Fibroblast of lung (primary cell): Measurements from ENCODE around the gene POR. TPM values are rescaled to one million over a fixed set of nuclear protein-coding genes. Genes with fewer than 3 reads are reported as not detected.
"Not testable (repeated sequence)": the region's sequence is repeated elsewhere in the genome, so short reads cannot be mapped to it uniquely, and the experiment has no call there.

Experiments
- DNase-seq, 2 donors: peaks; one replicate each; pipeline versions ENCODE4 v3.0.0 to v3.0.0-alpha.2; 2010; ENCODE audit warnings: low read depth in 2 of 2
- H2AFZ ChIP-seq: 2 replicates; pipeline ENCODE4 v1.5.1; 2012; ENCODE audit warnings: low read length, control low read depth, inconsistent platforms
- H3K27ac ChIP-seq: 2 replicates; pipeline ENCODE4 v1.5.1; 2011; ENCODE audit warnings: low read length, control low read depth; ENCODE audit not compliant: insufficient read depth
- H3K27me3 ChIP-seq: 2 replicates; pipeline ENCODE4 v1.5.1; 2011; ENCODE audit warnings: mild to moderate bottlenecking, low read length; ENCODE audit not compliant: control insufficient read depth, insufficient read depth
- H3K36me3 ChIP-seq: 2 replicates; pipeline ENCODE4 v1.5.1; 2011; ENCODE audit warnings: low read length; ENCODE audit not compliant: control insufficient read depth, insufficient read depth
- H3K4me1 ChIP-seq: 2 replicates; pipeline ENCODE4 v1.5.1; 2011; ENCODE audit warnings: low read length; ENCODE audit not compliant: control insufficient read depth, insufficient read depth; ENCODE audit errors: extremely low read depth
- H3K4me2 ChIP-seq: 2 replicates; pipeline ENCODE4 v1.5.1; 2011; ENCODE audit warnings: low read length, control low read depth; ENCODE audit not compliant: insufficient read depth; ENCODE audit errors: extremely low read depth
- H3K4me3 ChIP-seq, 4 experiments: fragments of 200-600 bp in 1 of 4; sonication (generic) in 1 of 4; replicated peaks in 1 of 4; 2 replicates each; pipeline ENCODE4 v1.5.1; 2011 to 2016; ENCODE audit warnings: low read length in 4 of 4, low read depth in 3 of 4, mild to moderate bottlenecking in 3 of 4, control low read depth in 2 of 4, inconsistent platforms in 1 of 4, mixed read lengths in 1 of 4; ENCODE audit not compliant: insufficient read depth in 1 of 4; ENCODE audit errors: control extremely low read depth in 1 of 4
- H3K79me2 ChIP-seq: 2 replicates; pipeline ENCODE4 v1.5.1; 2012; ENCODE audit warnings: mild to moderate bottlenecking, low read length, inconsistent platforms; ENCODE audit not compliant: control insufficient read depth, insufficient read depth
- H3K9ac ChIP-seq: 2 replicates; pipeline ENCODE4 v1.5.1; 2011; ENCODE audit warnings: mild to moderate bottlenecking, low read length, control low read depth; ENCODE audit not compliant: insufficient read depth
- H3K9me3 ChIP-seq: 2 replicates; pipeline ENCODE4 v1.5.1; 2012; ENCODE audit warnings: low read depth, low read length; ENCODE audit not compliant: control insufficient read depth, insufficient read depth
- H4K20me1 ChIP-seq: 2 replicates; pipeline ENCODE4 v1.5.1; 2011; ENCODE audit warnings: low read length; ENCODE audit not compliant: control insufficient read depth, insufficient read depth; ENCODE audit errors: extremely low read depth
- CTCF ChIP-seq, 2 donors: IDR thresholded peaks in 1 of 2; conservative IDR thresholded peaks in 1 of 2; 1 replicate in 1 of 2; 2 replicates in 1 of 2; pipeline ENCODE4 v1.5.1; 2011 to 2012; ENCODE audit warnings: low read length in 2 of 2, control low read depth in 1 of 2, inconsistent platforms in 1 of 2, low read depth in 1 of 2, mild to moderate bottlenecking in 1 of 2
- EZH2 ChIP-seq: IDR thresholded peaks from 2 replicates; pipeline ENCODE4 v1.5.1; 2012; ENCODE audit warnings: low read length, control low read depth, mild to moderate bottlenecking; ENCODE audit errors: missing control alignments
- polyA plus RNA-seq, 2 donors: library from polyadenylated mRNA; depleted of rRNA in 1 of 2; stranded (reverse) in 1 of 2; unstranded in 1 of 2; fragments of >200 nt; gene quantifications; 2 replicates each; pipeline ENCODE4 v1.2.1, GENCODE V29; 2011 to 2012; ENCODE audit warnings: missing spikeins in 1 of 2
- total RNA-seq: library from RNA; depleted of rRNA; stranded (reverse); fragments of >200 nt; gene quantifications from 2 replicates; pipeline ENCODE4 v1.2.1, GENCODE V29; 2014

The POR gene
- total and polyA plus RNA-seq, 2 donors (not counting 1 experiment from before 2014, with no cell fraction given), result 36.2 to 207 TPM

DNA sequence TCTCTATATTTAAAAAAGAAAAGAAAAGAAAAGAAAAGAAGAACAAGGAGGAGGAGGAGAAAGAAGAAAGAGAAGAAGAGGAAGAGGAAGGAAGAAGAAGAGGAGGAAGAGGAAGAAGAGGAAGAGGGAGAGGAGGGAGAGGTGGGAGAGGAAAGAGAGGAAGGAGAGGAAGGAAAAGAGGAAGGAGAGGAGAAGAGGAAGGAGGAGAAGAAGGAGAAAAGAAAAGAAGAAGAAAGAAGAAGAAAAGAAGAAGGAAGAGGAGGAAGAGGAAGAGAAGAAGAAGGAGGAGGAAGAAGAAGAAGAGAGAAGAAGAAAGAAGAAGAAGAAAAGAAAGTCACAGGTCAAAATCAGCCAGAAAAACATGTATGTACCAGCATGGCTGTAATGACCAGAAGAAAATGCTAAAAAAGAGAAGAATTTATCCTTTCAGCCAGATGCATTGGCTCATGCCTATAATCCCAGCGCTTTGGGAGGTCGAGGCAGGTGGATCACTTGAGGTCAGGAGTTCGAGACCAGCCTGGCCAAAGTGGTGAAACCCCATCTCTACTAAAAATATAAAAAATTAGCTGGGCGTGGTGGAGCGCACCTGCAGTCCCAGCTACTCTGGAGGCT lies 5.3 kb upstream of the POR start:
- H3K9ac ChIP-seq, result no peak overlapping the region
- H3K27me3 ChIP-seq, result no peaks in the 10 kb centered on the region
- H3K79me2 ChIP-seq, result no peaks in the 10 kb centered on the region
- no peaks in the 10 kb centered on the region for H4K20me1 ChIP-seq
- H3K4me1 ChIP-seq, result no peaks in the 10 kb centered on the region
- H3K4me2 ChIP-seq, result no peak overlapping the region
- no peak for DNase-seq
- H3K9me3 ChIP-seq, result no peaks in the 10 kb centered on the region
- no peak overlapping the region for H3K4me3 ChIP-seq
- H3K36me3 ChIP-seq, result no peaks in the 10 kb centered on the region
- TF ChIP-seq EZH2 (no peak), CTCF (conservative IDR thresholded peaks at IDR 0.05 in 1 of 2, IDR thresholded peaks at IDR 0.05 in 1 of 2; ENCODE audit: low read depth in 1 of 2, low read length in 2 of 2) (no peak)
- no peak overlapping the region for H3K27ac ChIP-seq
- no peak overlapping the region for H2AFZ ChIP-seq

- H3K4me2 ChIP-seq, result not testable (repeated sequence)
Measured at GRCh38 chr7:75911186-75911585, 3.8 kb upstream of the POR start.

GRCh38 chr7:75913437-75913836 lies 1.5 kb upstream of the POR start:
- H2AFZ ChIP-seq, result no peak overlapping the region
- no peaks in the 10 kb centered on the region for H3K36me3 ChIP-seq
- no peaks in the 10 kb centered on the region for H4K20me1 ChIP-seq
- no peaks in the 10 kb centered on the region for H3K9me3 ChIP-seq
- H3K27ac ChIP-seq, result no peak overlapping the region
- H3K9ac ChIP-seq, result no peak overlapping the region
- H3K4me3 ChIP-seq, result no peak overlapping the region
- H3K27me3 ChIP-seq, result no peaks in the 10 kb centered on the region
- peaks cover 3% of the 10 kb centered on the region for H3K4me1 ChIP-seq
- peaks cover 18% of the 10 kb centered on the region for H3K79me2 ChIP-seq
- TF ChIP-seq CTCF (conservative IDR thresholded peaks at IDR 0.05 in 1 of 2, IDR thresholded peaks at IDR 0.05 in 1 of 2; ENCODE audit: low read depth in 1 of 2, low read length in 2 of 2) (no peak), EZH2 (no peak)
- no peak for DNase-seq
- H3K4me2 ChIP-seq, result no peak overlapping the region

More at GRCh38 chr7:75911186-75911585, 3.8 kb upstream of the POR start:
- not testable (repeated sequence) for H3K27ac ChIP-seq, H3K4me1 ChIP-seq, DNase-seq, H3K79me2 ChIP-seq, H3K4me3 ChIP-seq, H4K20me1 ChIP-seq, H3K9me3 ChIP-seq, H3K36me3 ChIP-seq, H3K9ac ChIP-seq, H2AFZ ChIP-seq, H3K27me3 ChIP-seq
